AG10803 (cell line): Measurements from ENCODE around the gene SERP2.

Experiments used
- DNase-seq: peaks from one replicate; pipeline ENCODE4 v3.0.0; 2010; ENCODE audit warnings: low read depth
- H3K4me3 ChIP-seq: 2 replicates; pipeline ENCODE4 v1.5.1; 2011; ENCODE audit warnings: mild to moderate bottlenecking, low read length, control low read depth
- TF ChIP-seq, protein P1 (sequence below): conservative IDR thresholded peaks from 2 replicates; pipeline ENCODE4 v1.5.1; 2011; ENCODE audit warnings: mild to moderate bottlenecking, low read length, control low read depth, inconsistent platforms

The SERP2 gene

DNA sequence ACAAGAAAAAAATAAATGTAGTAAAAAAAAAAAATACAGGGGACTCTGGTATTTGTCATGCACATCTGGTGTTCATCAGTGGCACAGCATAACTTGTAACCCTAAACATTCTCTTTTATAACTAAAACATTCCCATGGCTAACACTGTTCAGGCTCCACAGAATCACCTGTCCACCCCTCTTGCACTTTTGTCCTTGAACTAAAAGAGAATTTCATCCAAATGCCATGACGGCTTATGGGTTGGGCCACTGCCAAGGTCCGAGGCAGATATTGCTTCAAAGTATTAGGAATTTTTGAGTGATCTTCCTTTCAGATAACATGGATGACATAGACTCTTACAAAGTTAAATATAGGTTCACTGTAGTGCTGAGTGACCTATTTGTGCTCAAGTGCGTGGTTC lies 25.7 kb upstream of the SERP2 start:
- DNase-seq: peak; percentile 54
- TF ChIP-seq, protein P1, sequence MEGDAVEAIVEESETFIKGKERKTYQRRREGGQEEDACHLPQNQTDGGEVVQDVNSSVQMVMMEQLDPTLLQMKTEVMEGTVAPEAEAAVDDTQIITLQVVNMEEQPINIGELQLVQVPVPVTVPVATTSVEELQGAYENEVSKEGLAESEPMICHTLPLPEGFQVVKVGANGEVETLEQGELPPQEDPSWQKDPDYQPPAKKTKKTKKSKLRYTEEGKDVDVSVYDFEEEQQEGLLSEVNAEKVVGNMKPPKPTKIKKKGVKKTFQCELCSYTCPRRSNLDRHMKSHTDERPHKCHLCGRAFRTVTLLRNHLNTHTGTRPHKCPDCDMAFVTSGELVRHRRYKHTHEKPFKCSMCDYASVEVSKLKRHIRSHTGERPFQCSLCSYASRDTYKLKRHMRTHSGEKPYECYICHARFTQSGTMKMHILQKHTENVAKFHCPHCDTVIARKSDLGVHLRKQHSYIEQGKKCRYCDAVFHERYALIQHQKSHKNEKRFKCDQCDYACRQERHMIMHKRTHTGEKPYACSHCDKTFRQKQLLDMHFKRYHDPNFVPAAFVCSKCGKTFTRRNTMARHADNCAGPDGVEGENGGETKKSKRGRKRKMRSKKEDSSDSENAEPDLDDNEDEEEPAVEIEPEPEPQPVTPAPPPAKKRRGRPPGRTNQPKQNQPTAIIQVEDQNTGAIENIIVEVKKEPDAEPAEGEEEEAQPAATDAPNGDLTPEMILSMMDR: no peak
- H3K4me3 ChIP-seq: no peak overlapping the region

- no peak for DNase-seq
- TF ChIP-seq, protein P1: no peak
Measured at GRCh38 chr13:44350775-44351504, 22.7 kb upstream of the SERP2 start.

GRCh38 chr13:44351505-44351854 lies 22.1 kb upstream of the SERP2 start:
- no peak overlapping the region for H3K4me3 ChIP-seq
- TF ChIP-seq, protein P1: no peak
- no peak for DNase-seq

More at GRCh38 chr13:44350775-44351504, 22.7 kb upstream of the SERP2 start:
- no peak overlapping the region for H3K4me3 ChIP-seq

- H3K4me3 ChIP-seq: no peak overlapping the region
- DNase-seq: no peak
- TF ChIP-seq, protein P1: no peak
Measured at GRCh38 chr13:44352202-44352601, 21.4 kb upstream of the SERP2 start.

- TF ChIP-seq, protein P1: no peak
- no peak for DNase-seq
- H3K4me3 ChIP-seq: no peak overlapping the region
Measured at GRCh38 chr13:44352671-44353070, 21.0 kb upstream of the SERP2 start.

DNA sequence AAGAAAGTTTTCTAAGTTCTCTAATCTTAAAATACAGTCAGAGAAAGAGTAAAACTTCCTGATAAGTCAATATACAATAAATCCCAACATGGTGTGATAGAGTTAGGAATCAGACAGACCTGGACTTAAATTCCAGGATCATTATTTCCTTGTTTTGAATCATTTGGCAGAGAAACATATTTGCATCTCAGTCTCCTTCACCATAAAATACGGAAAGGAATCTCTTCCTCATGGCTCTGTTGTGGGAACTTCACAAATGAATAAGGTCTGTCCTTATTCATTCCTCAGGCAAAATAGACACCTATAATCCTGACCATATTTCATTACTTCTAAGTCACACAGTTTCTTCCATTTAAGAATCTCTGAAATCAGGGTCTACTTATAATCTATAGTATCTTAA lies 19.3 kb upstream of the SERP2 start:
- TF ChIP-seq, protein P1: no peak
- H3K4me3 ChIP-seq: no peak overlapping the region
- no peak for DNase-seq

- no peak for DNase-seq
- no peak overlapping the region for H3K4me3 ChIP-seq
- TF ChIP-seq, protein P1: no peak
Measured at GRCh38 chr13:44354884-44355283, 18.7 kb upstream of the SERP2 start.
